ENCODE results near the gene SMARCC1.

Gene SMARCC1

GRCh38 chr3:47782446-47783308, 984 bp upstream of the SMARCC1 start:
- TF ChIP-seq CTCF (IDR thresholded peaks at IDR 0.05): no peak
- Histone ChIP-seq H2AFZ (peak overlapping the region; percentile 100), H3K4me1 (peaks cover 12% of the 10 kb centered on the region)

GRCh38 chr3:47780741-47781684, 680 bp downstream of the SMARCC1 start:
- Histone ChIP-seq H3K4me1 (peaks cover 12% of the 10 kb centered on the region), H3K9ac (peak overlapping the region; percentile 95), H3K4me3 (ENCODE audit: low read depth, low read length) (peak overlapping the region; percentile 90), H3K27ac (peak overlapping the region; percentile 98), H3K9me3 (ENCODE audit: control insufficient read depth, low read length) (no peaks in the 10 kb centered on the region), H3K27me3 (ENCODE audit: control insufficient read depth, insufficient read depth, low read length) (no peaks in the 10 kb centered on the region), H3K4me2 (ENCODE audit: low read length) (peak overlapping the region; percentile 98), H3K79me2 (peaks cover 25% of the 10 kb centered on the region), H3K36me3 (ENCODE audit: control insufficient read depth, insufficient read depth, low read length) (no peaks in the 10 kb centered on the region), H2AFZ (peak overlapping the region; percentile 100)
- TF ChIP-seq CTCF (IDR thresholded peaks at IDR 0.05): no peak

More at GRCh38 chr3:47782446-47783308, 984 bp upstream of the SMARCC1 start:
- Histone ChIP-seq H3K36me3 (ENCODE audit: control insufficient read depth, insufficient read depth, low read length) (no peaks in the 10 kb centered on the region), H3K9me3 (ENCODE audit: control insufficient read depth, low read length) (no peaks in the 10 kb centered on the region), H3K27ac (peak overlapping the region; percentile 98), H3K9ac (peak overlapping the region; percentile 94), H3K27me3 (ENCODE audit: control insufficient read depth, insufficient read depth, low read length) (no peaks in the 10 kb centered on the region), H3K4me2 (ENCODE audit: low read length) (peak overlapping the region; percentile 98), H3K79me2 (peaks cover 12% of the 10 kb centered on the region), H3K4me3 (ENCODE audit: low read depth, low read length) (peak overlapping the region; percentile 90)

- no peak for TF ChIP-seq CTCF (IDR thresholded peaks at IDR 0.05)
- Histone ChIP-seq H3K9me3 (ENCODE audit: control insufficient read depth, low read length) (no peaks in the 10 kb centered on the region), H3K79me2 (peaks cover 47% of the 10 kb centered on the region), H3K27ac (no peak overlapping the region), H3K4me2 (ENCODE audit: low read length) (no peak overlapping the region), H3K36me3 (ENCODE audit: control insufficient read depth, insufficient read depth, low read length) (no peaks in the 10 kb centered on the region), H3K4me1 (peaks cover 12% of the 10 kb centered on the region), H2AFZ (no peak overlapping the region), H3K9ac (no peak overlapping the region), H3K4me3 (ENCODE audit: low read depth, low read length) (no peak overlapping the region), H3K27me3 (ENCODE audit: control insufficient read depth, insufficient read depth, low read length) (no peaks in the 10 kb centered on the region)
Measured at GRCh38 chr3:47778746-47779145, 2.9 kb downstream of the SMARCC1 start.

- no peaks in the 10 kb centered on the region for H3K4me1 ChIP-seq
- no peaks in the 10 kb centered on the region for H3K9me3 ChIP-seq (ENCODE audit: control insufficient read depth, low read length)
- no peak for TF ChIP-seq CTCF (IDR thresholded peaks at IDR 0.05)
- H2AFZ ChIP-seq: no peak overlapping the region
- H3K9ac ChIP-seq: no peak overlapping the region
- H3K27me3 ChIP-seq (ENCODE audit: control insufficient read depth, insufficient read depth, low read length): no peaks in the 10 kb centered on the region
- H3K4me2 ChIP-seq (ENCODE audit: low read length): no peak overlapping the region
- no peak overlapping the region for H3K4me3 ChIP-seq (ENCODE audit: low read depth, low read length)
- no peak overlapping the region for H3K27ac ChIP-seq
- peaks cover 74% of the 10 kb centered on the region for H3K79me2 ChIP-seq
- H3K36me3 ChIP-seq (ENCODE audit: control insufficient read depth, insufficient read depth, low read length): no peaks in the 10 kb centered on the region
Measured at GRCh38 chr3:47772788-47773187, 8.9 kb downstream of the SMARCC1 start.

All from parathyroid adenoma (tissue), 2 donors.